Measurements from ENCODE around the gene HIVEP3. TPM values are rescaled to one million over a fixed set of nuclear protein-coding genes. Genes with fewer than 3 reads are reported as not detected.
A peak's percentile ranks its signal among the peaks of the same experiment; 100 is the strongest.

The HIVEP3 gene
- total RNA-seq, 1 experiment from 2014 or later, result 3.1 TPM

- H3K36me3 ChIP-seq (ENCODE audit: insufficient read depth, low read length, poor library complexity, severe bottlenecking), result no peaks in the 10 kb centered on the region
- H3K4me1 ChIP-seq (ENCODE audit: insufficient read depth, low read length, poor library complexity, severe bottlenecking), result peaks cover 16% of the 10 kb centered on the region
- peak; percentile 53 for DNase-seq (ENCODE audit: low spot score)
- intact Hi-C loops (cut with micrococcal nuclease; ENCODE audit: unreplicated experiment), result no loop called here
- no peak overlapping the region for H3K27ac ChIP-seq (ENCODE audit: low read depth, low read length, poor library complexity, severe bottlenecking)
- POLR2A ChIA-PET (ENCODE audit: low non-redundant PET), result interaction anchor here (0.5 kb wide), 1 partner anchor 811 kb away, joined by 4 read pairs; no protein-coding TSS in a partner anchor
- H3K4me3 ChIP-seq (ENCODE audit: low read depth, low read length, poor library complexity, severe bottlenecking), result no peak overlapping the region
- no peak for TF ChIP-seq EZH2 (IDR thresholded peaks at IDR 0.05; ENCODE audit: borderline replicate concordance, low read depth, low read length, poor library complexity, severe bottlenecking)
- no peaks in the 10 kb centered on the region for H3K27me3 ChIP-seq (replicated peaks; ENCODE audit: insufficient read depth, low read depth, low read length, poor library complexity)
- no TSS peak for BruUV-seq (replicated peaks)
- H3K9me3 ChIP-seq (ENCODE audit: low read depth, low read length, poor library complexity, severe bottlenecking), result no peaks in the 10 kb centered on the region
- CTCF ChIA-PET, result interaction anchor here (0.7 kb wide), 1 partner anchor 286 kb away, joined by 3 read pairs; no protein-coding TSS in a partner anchor
Measured at GRCh38 chr1:41861535-41862383, 57.0 kb downstream of the HIVEP3 start.

- H3K36me3 ChIP-seq (ENCODE audit: insufficient read depth, low read length, poor library complexity, severe bottlenecking), result no peaks in the 10 kb centered on the region
- no peaks in the 10 kb centered on the region for H3K27me3 ChIP-seq (replicated peaks; ENCODE audit: insufficient read depth, low read depth, low read length, poor library complexity)
- intact Hi-C loops (cut with micrococcal nuclease; ENCODE audit: unreplicated experiment), result no loop called here
- no TSS peak for BruUV-seq (replicated peaks)
- no peaks in the 10 kb centered on the region for H3K9me3 ChIP-seq (ENCODE audit: low read depth, low read length, poor library complexity, severe bottlenecking)
- DNase-seq (ENCODE audit: low spot score), result no peak
- no peak overlapping the region for H3K27ac ChIP-seq (ENCODE audit: low read depth, low read length, poor library complexity, severe bottlenecking)
- TF ChIP-seq EZH2 (IDR thresholded peaks at IDR 0.05; ENCODE audit: borderline replicate concordance, low read depth, low read length, poor library complexity, severe bottlenecking) (no peak), CTCF (conservative IDR thresholded peaks at IDR 0.05; ENCODE audit: low read depth, low read length) (no peak)
- CTCF ChIA-PET, result no interaction called here
- POLR2A ChIA-PET (ENCODE audit: low non-redundant PET), result no interaction called here
- no peak overlapping the region for H3K4me3 ChIP-seq (ENCODE audit: low read depth, low read length, poor library complexity, severe bottlenecking)
- H3K4me1 ChIP-seq (ENCODE audit: insufficient read depth, low read length, poor library complexity, severe bottlenecking), result peaks cover 16% of the 10 kb centered on the region
Measured at GRCh38 chr1:41860771-41861170, 58.0 kb downstream of the HIVEP3 start.

- CTCF ChIA-PET, result no interaction called here
- intact Hi-C loops (cut with micrococcal nuclease; ENCODE audit: unreplicated experiment), result no loop called here
- DNase-seq (ENCODE audit: low spot score), result no peak
- H3K4me3 ChIP-seq (ENCODE audit: low read depth, low read length, poor library complexity, severe bottlenecking), result no peak overlapping the region
- TF ChIP-seq EZH2 (IDR thresholded peaks at IDR 0.05; ENCODE audit: borderline replicate concordance, low read depth, low read length, poor library complexity, severe bottlenecking) (no peak), CTCF (conservative IDR thresholded peaks at IDR 0.05; ENCODE audit: low read depth, low read length) (no peak)
- BruUV-seq (replicated peaks), result no TSS peak
- H3K36me3 ChIP-seq (ENCODE audit: insufficient read depth, low read length, poor library complexity, severe bottlenecking), result no peaks in the 10 kb centered on the region
- H3K27ac ChIP-seq (ENCODE audit: low read depth, low read length, poor library complexity, severe bottlenecking), result no peak overlapping the region
- no peaks in the 10 kb centered on the region for H3K27me3 ChIP-seq (replicated peaks; ENCODE audit: insufficient read depth, low read depth, low read length, poor library complexity)
- H3K4me1 ChIP-seq (ENCODE audit: insufficient read depth, low read length, poor library complexity, severe bottlenecking), result peaks cover 16% of the 10 kb centered on the region
- POLR2A ChIA-PET (ENCODE audit: low non-redundant PET), result no interaction called here
- H3K9me3 ChIP-seq (ENCODE audit: low read depth, low read length, poor library complexity, severe bottlenecking), result no peaks in the 10 kb centered on the region
Measured at GRCh38 chr1:41860214-41860613, 58.5 kb downstream of the HIVEP3 start.
